Body of pancreas (tissue), 4 donors: ENCODE measurements around the gene TFDP1.

ENCODE experiments used
- POLR2A ChIP-seq, 3 donors: fragments of 450-650 bp; IDR thresholded peaks; one replicate each; pipeline ENCODE4 v1.6.1; 2016; ENCODE audit warnings: antibody characterized with exemption in 3 of 3, mild to moderate bottlenecking in 2 of 3
- TF ChIP-seq, protein P1 (sequence below), 7 experiments: fragments of 450-650 bp in 4 of 7; fragments of 200-600 bp in 3 of 7; sonication (generic) in 3 of 7; IDR thresholded peaks; one replicate each; pipeline ENCODE4 v1.5.1; 2016 to 2019; ENCODE audit warnings: antibody characterized with exemption in 7 of 7

DNA sequence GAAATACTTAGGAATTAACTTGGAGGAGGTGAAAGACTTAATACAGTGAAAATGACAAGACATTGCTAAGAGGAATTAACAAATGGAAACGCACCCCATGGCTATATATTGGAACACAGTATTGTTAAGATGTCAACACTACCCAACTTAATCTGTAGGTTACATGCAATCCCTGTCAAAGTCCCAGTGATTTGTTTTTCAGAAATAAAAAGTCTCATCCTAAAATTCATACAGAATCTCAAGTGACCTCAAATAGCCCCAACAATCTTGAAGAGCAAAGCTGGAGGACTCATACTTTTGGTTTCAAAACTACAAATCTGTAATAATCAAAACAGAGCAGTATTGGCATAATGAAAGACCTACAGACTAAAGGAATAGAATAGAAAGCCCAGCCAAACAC is 60.2 kb downstream of the TFDP1 start:
- TF ChIP-seq, protein P1, sequence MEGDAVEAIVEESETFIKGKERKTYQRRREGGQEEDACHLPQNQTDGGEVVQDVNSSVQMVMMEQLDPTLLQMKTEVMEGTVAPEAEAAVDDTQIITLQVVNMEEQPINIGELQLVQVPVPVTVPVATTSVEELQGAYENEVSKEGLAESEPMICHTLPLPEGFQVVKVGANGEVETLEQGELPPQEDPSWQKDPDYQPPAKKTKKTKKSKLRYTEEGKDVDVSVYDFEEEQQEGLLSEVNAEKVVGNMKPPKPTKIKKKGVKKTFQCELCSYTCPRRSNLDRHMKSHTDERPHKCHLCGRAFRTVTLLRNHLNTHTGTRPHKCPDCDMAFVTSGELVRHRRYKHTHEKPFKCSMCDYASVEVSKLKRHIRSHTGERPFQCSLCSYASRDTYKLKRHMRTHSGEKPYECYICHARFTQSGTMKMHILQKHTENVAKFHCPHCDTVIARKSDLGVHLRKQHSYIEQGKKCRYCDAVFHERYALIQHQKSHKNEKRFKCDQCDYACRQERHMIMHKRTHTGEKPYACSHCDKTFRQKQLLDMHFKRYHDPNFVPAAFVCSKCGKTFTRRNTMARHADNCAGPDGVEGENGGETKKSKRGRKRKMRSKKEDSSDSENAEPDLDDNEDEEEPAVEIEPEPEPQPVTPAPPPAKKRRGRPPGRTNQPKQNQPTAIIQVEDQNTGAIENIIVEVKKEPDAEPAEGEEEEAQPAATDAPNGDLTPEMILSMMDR (IDR thresholded peaks at IDR 0.05): no peak
- no peak for TF ChIP-seq POLR2A (IDR thresholded peaks at IDR 0.05)
